C4-2B (cell line): ENCODE data around the gene GRAMD4.

ENCODE experiments used
- ZFX ChIP-seq: fragments of 450-650 bp; IDR thresholded peaks from 2 replicates; pipeline ENCODE4 v1.6.1; 2017
- TF ChIP-seq, protein P1 (sequence below): fragments of 450-650 bp; conservative IDR thresholded peaks from 2 replicates; pipeline ENCODE4 v1.5.1; 2017; ENCODE audit warnings: mild to moderate bottlenecking

DNA sequence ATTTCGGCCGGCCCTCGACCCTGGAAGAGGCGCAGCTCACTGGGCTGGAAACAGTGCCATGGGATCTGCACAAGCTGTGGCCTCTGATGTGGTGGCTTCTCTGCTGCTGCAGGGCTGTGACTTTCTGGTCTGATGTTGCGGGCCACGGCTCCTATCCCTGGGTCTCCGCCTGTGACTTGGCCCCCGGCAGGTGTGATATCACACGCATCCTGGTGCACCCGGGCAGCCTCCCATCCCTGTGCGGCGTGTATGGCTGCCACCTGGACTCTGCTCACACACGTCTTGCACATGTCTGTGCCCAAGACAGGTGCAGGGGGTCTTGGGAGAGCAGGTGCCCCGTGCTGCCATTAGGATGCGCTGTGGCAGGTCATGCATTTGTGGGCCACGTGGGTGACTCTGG is 31.1 kb downstream of the GRAMD4 start:
- TF ChIP-seq, protein P1, sequence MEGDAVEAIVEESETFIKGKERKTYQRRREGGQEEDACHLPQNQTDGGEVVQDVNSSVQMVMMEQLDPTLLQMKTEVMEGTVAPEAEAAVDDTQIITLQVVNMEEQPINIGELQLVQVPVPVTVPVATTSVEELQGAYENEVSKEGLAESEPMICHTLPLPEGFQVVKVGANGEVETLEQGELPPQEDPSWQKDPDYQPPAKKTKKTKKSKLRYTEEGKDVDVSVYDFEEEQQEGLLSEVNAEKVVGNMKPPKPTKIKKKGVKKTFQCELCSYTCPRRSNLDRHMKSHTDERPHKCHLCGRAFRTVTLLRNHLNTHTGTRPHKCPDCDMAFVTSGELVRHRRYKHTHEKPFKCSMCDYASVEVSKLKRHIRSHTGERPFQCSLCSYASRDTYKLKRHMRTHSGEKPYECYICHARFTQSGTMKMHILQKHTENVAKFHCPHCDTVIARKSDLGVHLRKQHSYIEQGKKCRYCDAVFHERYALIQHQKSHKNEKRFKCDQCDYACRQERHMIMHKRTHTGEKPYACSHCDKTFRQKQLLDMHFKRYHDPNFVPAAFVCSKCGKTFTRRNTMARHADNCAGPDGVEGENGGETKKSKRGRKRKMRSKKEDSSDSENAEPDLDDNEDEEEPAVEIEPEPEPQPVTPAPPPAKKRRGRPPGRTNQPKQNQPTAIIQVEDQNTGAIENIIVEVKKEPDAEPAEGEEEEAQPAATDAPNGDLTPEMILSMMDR, result no peak
- TF ChIP-seq ZFX, result no peak
